ENCODE data around the gene MYO1D. TPM values are rescaled to one million over a fixed set of nuclear protein-coding genes. Genes with fewer than 3 reads are reported as not detected.
A peak's percentile ranks its signal among the peaks of the same experiment; 100 is the strongest.
"Not testable (repeated sequence)": the region's sequence is repeated elsewhere in the genome, so short reads cannot be mapped to it uniquely, and the experiment has no call there.

Gene MYO1D
- total RNA-seq, 2 donors from 2014 or later, result 162 to 201 TPM

DNA sequence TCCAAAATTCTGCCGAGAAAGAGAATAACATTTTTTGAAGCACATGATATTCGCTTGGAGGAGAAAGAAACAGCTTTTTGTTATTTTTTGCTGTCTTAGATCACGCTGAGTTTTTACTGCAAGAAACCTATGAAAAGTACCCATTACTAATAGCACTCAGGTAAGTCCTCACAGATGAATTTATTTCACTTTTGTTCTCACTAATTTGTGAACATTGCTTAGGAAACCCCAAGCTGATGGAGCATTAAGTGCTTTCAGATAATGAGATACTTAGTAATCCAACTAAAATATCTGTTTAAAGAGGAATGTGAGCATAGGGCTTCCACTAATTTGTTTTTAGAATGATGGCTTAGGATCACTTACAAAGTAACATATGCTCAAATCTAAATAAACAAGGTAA, 45.7 kb downstream of the MYO1D start:
- no peak for DNase-seq (ENCODE audit: low spot score)
- intact Hi-C loops (cut with DNase I), result no loop called here

DNA sequence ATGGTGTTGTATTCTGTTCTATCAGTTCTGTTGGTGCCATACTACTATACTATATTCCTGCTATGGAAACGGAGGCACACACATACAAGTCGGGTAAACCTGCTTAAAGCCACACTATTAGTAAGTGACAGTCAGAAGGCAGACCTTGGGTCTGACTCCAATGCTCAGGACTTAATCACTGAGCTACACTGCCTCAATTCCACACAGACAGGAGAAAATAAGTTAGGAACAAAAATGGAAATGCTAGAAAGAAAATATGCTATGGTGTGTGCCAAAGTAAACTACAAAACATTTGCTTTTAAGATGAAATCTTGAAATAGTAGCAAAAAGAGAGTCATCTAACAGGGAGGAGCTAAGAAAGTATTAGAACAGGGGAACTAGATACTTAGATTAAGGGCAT, 48.1 kb downstream of the MYO1D start:
- no peak for DNase-seq (ENCODE audit: low spot score)
- intact Hi-C loops (cut with DNase I), result loop anchor here in 1 of 2 donors (5.0 kb wide), 1 partner anchor 33 kb away; no protein-coding TSS in a partner anchor

DNA sequence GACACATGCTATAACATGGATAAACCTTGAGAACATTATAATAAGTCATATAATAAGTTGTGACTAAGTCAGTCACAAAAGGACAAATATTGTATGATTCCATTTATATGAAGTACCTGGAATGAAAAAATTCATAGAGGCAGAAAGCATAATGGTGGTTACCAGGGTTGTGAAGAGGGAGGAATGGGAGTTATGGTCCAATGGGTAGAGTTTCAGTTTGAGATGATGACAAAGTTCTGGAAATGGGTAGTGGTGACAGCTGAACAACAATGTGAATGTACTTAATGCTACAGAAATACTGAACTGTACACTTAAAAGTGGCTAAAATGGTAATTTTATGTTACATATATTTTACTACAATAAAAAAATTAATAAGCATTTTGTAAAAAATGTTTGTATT, 49.7 kb downstream of the MYO1D start:
- intact Hi-C loops (cut with DNase I), result loop anchor here in 1 of 2 donors (5.0 kb wide), 1 partner anchor 35 kb away; no protein-coding TSS in a partner anchor
- DNase-seq (ENCODE audit: low spot score), result no peak

DNA sequence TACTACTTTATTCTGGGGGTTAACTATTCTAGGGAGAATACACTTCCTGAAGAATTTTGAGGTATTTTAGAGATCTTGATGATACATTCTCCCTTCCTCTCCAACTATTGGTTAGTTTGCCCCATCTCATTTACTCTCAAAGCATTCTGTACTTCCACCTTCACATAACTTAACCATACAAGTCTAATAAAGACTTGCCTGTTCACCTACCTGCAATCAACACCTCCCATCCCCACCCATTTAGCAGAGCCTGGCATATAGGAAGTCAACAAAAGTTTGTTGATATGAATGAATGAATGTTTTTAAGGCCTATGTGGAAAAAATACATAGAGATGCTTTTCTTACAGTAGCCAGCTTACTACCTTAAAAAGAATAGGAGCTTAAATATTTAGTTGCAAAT, 50.8 kb downstream of the MYO1D start:
- intact Hi-C loops (cut with DNase I), result loop anchor here in 1 of 2 donors (5.0 kb wide), 1 partner anchor 36 kb away; no protein-coding TSS in a partner anchor
- DNase-seq (ENCODE audit: low spot score), result no peak

DNA sequence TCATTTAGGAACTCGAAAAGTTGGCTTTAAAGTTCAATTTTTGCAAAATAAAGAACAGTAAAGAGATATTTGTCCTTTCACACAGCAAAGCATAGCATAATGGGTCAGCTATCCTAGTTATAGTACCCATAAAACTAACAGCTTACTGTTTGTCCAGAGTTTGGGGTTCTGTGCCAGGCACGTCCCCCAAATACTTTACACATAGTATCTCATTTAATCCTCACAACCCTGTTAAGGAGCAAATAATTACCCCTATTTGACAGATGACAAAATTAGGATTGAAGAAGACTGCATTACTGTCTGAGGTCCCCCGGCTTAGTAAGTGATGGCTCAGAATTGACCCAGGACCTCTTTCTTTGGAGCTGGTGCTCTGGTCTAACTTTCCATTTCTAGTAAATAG, 52.6 kb downstream of the MYO1D start:
- intact Hi-C loops (cut with DNase I), result no loop called here
- no peak for DNase-seq (ENCODE audit: low spot score)

DNA sequence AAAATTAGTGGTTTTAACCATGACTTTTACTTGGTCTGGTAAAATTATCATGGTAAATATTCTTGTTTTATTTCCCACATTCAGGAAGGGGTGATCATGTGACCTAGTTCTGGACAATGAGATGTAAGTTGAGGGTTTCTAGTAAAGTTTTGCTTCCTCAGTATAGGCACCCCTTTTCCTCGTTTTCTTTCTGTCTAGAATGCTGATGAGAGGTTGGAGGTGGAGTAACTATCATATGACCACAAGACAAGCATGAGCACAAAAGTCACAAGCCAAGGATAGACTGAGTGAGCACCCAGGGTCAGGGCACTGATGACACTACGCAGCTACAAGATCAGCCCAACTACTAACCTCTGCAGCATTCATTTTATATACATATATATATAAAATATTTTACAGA, 53.9 kb downstream of the MYO1D start:
- intact Hi-C loops (cut with DNase I), result no loop called here
- no peak for DNase-seq (ENCODE audit: low spot score)

DNA sequence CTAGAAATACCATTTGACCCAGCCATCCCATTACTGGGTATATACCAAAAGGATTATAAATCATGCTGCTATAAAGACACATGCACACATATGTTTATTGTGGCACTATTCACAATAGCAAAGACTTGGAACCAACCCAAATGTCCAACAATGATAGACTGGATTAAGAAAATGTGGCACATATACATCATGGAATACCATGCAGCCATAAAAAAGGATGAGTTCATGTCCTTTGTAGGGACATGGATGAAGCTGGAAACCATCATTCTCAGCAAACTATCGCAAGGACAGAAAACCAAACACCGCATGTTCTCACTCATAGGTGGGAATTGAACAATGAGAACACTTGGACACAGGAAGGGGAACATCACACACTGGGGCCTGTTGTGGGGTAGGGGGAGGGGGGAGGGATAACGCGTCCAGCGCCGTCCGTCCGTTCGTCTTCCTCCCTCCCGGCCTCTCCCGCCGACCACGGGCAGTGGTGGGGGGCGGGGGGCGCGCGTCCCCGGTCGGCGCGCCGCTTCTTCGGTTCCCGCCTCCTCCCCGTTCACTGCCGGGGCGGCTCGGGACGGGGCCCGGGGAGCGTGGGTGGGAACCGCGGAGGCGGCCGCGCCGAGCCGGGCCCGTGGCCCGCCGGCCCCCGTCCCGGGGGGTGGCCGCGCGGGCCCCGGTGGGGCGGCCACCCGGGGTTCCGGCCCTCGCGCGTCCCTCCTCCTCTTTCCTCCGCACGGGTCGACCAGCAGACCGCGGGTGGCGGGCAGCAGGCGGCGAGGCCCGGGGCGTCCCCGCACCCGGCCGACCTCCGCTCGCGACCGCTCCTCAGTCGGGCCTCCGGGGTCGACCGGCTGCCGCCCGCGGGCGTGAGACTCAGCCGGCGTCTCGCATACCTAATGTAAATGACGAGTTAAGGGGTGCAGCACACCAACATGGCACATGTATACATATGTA, 54.7 kb downstream of the MYO1D start:
- intact Hi-C loops (cut with DNase I), result not testable (repeated sequence)

DNA sequence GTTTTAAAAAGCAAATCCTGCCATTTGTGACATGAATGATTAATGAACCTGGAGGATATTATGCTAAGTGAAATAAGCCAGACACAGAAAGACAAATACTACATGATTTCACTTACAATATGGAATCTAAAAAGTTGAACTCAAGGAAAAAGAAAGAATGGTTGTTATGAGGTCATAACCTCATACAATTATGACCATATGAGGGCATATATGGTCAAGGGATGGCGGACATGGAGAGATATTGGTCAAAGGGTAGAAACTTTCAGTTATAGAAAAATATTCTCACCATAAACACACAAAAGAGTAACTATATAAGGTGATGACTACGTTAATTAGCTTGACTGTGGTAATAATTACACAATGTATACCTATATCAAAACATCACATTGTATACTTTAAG, 56.5 kb downstream of the MYO1D start:
- DNase-seq (ENCODE audit: low spot score), result no peak
- intact Hi-C loops (cut with DNase I), result no loop called here

More for the DNA sequence above, 54.7 kb downstream of the MYO1D start:
- peak; percentile 76 for DNase-seq (ENCODE audit: low spot score)

DNA sequence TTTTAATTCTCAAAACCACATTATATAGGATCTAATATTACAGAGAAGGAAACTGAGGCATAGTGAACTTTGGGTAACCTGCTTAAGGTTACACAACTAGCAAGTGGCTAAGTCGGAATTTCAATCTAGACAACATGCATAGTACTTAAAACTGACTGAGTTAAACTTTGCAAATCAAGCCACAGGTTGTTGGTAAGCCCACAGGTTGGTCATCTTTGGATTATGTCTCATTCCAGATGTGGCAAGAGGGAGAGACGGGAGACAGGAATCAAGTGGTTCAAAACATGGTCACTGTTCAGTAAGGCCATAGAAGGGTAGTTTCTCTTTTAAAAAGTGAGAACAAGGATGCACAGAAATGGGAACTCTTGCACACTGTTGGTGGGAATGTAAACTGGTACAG, 57.1 kb downstream of the MYO1D start:
- intact Hi-C loops (cut with DNase I), result no loop called here
- DNase-seq (ENCODE audit: low spot score), result no peak

DNA sequence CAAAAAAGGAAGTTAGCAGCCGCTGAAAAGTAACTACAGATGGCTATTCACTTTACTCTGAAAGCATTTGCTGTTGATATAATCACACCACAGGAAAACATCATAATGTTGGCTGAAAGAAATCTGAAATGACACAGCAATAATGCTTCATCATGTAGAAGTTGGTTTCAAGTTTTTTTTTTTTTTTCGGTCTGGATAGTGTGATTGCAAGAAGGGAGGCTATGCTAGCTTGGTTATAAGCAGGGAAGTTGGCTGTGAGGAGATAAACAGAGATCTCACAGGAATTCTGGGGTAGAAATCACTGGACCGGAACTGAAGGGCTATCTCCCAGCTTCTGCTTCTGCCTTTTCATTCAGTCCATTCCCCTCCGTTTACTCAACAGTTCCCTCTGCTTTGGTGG, 57.9 kb downstream of the MYO1D start:
- intact Hi-C loops (cut with DNase I), result no loop called here

DNA sequence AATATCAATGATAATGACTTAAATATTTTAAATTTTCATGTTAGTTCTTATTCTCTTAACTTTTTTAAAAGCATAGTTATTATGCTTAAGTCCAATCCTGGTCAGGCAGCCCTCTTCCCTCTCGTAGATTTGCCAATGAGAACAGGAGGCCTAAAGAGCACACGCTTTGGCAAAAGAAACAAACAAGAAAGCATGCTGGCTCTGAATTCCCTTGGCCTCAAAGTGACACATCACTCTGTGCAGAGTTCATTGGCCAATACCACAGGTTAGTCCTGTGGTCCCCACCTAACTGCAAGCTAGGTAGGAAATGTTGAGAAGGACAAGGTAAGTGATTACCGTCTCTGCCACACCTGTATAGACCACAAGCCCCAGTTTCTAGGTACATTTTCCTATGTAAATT, 61.5 kb downstream of the MYO1D start:
- intact Hi-C loops (cut with DNase I), result no loop called here
- DNase-seq (ENCODE audit: low spot score), result no peak

More for the DNA sequence above, 57.9 kb downstream of the MYO1D start:
- no peak for DNase-seq (ENCODE audit: low spot score)

DNA sequence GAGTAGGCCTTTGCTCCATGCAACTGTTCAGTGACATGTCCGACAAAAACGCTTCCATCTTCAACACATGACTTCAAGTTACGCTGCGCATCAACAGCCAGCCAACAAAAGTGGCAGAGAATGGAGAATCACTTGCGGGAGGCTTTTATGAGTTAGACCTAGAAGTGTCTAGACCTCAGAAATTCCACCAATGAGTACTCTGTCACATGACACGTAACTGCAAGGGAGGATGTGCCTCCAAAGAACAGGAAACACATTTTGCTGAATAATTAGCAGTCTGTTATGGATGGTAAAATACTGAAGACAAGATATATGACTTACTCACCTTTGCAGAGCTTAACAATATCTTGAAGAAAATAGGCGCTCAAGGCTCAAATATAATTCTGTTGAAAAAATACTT, 62.1 kb downstream of the MYO1D start:
- intact Hi-C loops (cut with DNase I), result no loop called here
- DNase-seq (ENCODE audit: low spot score), result no peak

DNA sequence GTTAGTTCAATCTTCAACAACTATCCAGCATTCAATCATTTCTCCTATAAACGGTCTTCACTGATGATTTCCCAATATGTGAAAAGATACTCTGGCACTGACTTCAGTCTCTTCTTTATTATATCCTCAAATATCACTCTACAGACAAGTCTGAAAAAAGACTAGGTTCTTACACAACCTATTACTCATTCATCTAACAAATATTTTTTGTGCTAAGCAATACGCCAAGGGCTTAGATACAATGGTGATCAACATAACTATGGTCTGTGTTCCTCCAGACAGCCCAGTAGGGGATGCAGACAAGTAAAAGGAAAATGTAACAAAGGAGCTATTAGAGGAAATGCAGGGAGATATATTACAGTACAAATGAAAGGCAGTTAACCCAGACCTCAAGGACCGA, 63.9 kb downstream of the MYO1D start:
- DNase-seq (ENCODE audit: low spot score), result no peak
- intact Hi-C loops (cut with DNase I), result no loop called here

DNA sequence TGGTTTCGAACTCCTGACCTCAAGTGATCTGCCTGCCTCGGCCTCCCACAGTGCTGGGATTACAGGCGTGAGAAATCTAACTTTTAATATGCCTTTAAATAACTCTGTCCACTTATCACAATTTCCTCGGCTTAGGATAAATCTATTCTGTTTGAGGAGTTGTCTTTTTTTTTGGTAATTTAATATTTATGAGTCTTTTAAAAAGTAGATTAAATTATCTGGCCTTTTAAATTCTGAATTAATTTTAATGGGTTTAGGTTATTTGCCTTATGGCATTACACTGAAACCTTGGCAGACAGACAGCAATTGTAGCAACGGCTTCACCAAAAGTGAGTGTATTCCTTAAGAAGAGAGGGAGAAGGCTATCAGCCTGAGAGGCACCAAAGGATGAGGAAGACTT, 66.2 kb downstream of the MYO1D start:
- intact Hi-C loops (cut with DNase I), result no loop called here
- no peak for DNase-seq (ENCODE audit: low spot score)

DNA sequence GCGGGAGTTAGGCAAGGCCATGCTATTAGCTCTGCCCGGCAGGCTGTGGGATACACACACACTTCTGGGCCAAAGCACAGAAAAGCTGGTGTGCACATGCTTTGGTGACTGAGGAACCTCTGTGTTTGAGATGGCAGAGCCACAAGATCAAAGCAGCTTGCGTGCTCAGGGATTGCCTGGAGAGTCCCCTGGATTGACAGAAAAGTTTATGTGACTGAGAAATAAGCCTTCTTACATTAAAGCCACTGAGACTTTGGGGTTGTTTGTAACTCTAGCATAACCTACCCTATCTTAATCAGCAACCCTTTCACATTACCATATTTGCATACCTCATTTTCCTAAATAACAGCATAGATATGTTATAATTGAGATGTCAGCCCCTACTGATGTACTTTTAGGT, 69.3 kb downstream of the MYO1D start:
- intact Hi-C loops (cut with DNase I), result no loop called here
- no peak for DNase-seq (ENCODE audit: low spot score)

DNA sequence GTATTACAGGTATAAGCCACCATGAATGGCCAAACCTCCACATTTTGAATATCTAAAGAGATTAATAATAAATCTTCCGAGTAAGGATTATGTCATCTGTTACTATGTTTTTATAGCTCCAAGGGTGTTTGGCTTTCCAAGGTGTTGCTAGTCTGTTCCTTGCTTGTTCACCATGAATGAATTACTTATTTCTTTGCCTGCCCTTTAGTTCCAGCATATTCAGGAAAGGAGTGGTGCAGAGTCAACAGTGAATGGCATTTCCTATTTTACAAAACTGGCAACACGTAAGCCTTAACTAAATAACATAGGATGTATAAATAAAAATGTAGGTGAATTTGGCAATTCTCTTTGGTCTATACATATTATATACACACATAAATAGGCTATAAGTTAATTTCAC, 70.3 kb downstream of the MYO1D start:
- DNase-seq (ENCODE audit: low spot score), result no peak
- intact Hi-C loops (cut with DNase I), result no loop called here

DNA sequence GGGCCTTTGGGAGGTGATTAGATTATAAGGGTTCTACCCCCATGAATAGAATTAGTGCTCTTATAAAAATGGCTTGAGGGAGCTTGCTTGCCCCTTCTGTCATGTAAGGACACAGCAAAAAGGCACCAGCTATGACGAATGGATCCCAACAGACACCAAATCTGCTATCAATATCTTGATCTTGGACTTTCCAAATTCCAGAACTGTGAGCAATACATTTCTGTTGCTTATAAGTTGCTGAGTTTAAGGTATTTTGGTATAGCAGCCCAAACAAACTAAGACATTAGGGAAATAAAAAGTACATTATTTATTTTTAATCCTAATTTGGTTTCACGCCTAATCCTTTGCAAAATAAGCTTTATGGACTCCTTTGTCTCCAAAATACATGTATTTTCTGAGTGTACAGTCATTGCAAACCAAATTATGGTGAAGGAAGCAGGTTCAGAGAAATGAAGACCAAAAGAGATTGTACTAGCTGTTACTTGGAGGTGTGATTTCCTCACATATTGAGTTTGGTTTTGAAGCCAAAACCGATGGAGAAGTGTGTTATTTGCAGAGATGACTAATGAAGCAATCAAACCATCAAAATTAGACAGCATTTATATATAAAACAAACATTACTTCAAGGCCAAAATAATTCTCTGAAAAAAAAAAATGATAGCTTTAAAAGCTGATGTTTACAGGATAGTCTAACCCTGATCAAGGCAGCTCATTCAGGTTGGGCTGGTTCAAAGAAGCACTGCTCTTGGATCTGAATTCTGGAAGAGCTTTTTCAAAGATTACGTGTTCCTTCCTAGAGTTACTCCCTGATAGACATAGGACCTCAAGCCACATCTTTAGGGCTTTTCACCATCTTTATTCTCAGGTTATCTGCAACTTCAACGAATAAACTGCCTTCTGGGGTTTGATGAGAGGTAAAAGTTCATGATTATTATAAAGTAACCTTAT, 71.6 kb downstream of the MYO1D start:
- no peak for DNase-seq (ENCODE audit: low spot score)
- intact Hi-C loops (cut with DNase I), result no loop called here

DNA sequence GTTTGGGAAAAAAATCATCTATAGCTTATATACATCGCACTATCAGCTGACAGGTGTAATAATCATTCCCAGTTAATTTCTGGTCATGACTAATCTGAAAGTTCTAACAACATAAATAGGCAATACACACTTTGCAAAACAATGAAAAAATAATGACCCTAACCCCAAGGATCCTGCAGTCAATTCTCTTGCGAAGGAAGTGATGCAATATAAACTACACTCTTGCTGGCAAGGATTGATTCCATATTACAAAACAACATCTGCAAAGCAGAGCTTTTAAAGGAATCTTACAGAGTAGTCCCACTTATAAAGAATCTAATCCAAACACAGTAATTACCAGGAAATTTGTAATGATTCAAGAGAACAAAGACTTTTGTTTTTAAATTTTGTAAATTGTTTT, 73.4 kb downstream of the MYO1D start:
- no peak for DNase-seq (ENCODE audit: low spot score)
- intact Hi-C loops (cut with DNase I), result no loop called here

DNA sequence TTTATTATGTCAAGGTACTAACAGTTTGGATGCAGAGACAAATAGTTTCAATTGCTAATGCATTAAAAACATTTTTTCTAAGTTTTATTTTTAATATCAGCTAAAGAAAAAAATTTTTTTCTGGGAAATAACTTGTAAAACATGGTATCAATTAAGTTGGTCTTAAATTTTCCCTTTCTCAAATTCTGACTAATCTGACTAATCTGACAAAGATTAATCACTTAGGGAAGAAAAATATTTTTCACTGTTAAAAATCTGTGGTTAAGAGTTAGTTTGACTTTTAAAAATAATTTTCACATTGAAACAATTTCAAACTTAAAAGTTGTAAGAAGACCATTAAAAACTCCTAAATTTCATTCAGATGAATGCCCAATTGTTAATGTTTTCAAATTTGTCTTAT, 74.6 kb downstream of the MYO1D start:
- no peak for DNase-seq (ENCODE audit: low spot score)
- intact Hi-C loops (cut with DNase I), result no loop called here

DNA sequence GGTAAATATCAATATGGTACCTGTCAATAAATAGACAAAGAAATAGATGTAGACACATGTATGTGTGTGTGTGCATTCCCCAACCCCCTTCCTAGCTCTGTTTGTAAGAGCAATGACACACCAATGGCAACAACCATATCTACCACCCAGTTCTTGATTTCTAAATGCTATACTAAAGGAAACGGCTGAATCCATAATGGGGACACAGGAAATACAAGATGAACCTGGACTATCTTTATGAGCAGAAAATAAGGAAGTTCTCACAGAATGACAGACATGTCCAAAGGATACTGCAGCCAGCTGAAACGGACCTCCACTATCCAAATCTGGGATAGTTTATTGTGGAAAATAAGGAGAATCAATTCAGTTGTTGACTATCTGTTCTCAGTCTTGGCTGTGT, 75.3 kb downstream of the MYO1D start:
- intact Hi-C loops (cut with DNase I), result no loop called here

More for the DNA sequence above, 75.3 kb downstream of the MYO1D start:
- no peak for DNase-seq (ENCODE audit: low spot score)
